OCI-M1 (cell line): Measurements from ENCODE around the gene ADGRV1.

ENCODE experiments used
- DNase-seq: peaks from one replicate; lab custom pipeline; 2025; lab: John Stamatoyannopoulos, UW

Gene ADGRV1

DNA sequence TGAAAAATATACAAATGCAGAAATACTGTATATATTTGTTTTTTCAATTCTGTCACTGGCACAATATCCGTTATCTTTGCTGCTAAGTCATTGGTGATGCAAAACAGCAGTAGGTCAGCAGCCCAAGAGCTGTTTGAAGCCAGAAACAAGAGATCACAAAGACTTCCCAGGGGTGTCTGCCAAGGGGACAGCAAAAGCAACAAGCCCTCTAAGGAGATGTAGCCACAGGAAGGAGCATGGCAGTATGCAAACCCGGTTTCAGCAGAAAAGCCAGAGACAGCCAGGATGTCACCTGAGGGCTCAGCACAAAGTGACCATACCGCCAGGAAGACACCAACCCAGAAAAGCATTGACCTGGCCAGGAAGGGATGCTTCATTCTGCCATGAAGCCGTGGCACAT is 583.0 kb downstream of the ADGRV1 start:
- DNase-seq, result no peak

DNA sequence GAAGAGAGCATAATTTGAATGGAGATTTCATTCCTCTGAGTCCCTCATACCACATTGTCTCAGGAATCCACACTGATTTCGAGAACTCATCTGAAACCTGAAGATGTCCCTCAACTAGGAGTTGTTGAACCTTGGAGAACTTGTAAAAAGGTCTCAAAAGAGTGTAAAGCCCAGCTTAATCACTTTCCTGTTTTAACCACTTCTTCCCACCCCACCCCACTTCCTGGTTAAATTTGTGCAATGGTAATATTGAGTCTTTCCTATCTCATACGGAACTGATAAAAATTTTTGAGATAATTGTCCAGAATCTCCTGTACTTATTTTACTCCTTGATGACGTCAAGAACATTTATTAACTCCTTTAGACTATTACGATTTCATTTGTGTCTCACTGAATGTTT is 583.8 kb downstream of the ADGRV1 start:
- no peak for DNase-seq

DNA sequence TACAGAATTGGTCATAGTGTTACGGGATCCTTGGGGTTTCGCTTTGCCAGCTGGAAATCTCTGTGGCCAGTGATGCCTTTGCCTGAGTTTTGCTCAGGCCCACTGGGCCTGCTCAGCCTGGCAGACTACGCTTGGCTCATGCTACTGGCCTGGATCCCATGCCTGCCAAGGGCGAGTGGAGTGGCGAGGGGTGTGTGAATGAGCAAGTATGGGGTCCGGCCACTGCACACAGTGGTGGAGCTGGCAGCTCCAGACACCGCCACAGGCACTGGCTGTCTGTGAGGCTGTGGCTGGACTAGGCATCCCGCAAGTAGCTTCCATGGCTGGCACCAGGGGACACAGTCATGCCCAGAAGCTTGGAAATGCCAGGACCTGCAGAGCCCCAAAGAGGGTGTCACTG is 584.2 kb downstream of the ADGRV1 start:
- DNase-seq, result no peak

DNA sequence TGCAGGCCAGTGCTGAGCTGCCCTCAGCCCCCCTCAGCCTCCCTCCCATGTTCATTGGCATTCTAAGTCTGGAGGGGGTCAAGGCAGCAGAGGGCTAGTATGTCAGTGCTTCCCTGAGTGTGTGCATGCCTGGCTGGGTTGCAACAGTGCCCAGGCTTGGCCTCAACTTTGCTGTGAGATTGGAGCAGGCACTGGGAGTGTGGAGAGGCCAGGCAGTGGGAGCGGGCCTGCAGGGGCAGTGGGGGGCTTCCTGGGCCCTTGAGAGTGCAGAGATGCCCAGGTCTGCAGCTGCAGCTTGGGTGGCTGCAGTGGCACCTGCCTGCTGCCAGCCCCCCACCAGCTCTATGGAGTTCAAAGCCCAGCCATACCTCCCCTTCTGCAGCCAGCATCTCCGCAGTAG is 585.2 kb downstream of the ADGRV1 start:
- no peak for DNase-seq

DNA sequence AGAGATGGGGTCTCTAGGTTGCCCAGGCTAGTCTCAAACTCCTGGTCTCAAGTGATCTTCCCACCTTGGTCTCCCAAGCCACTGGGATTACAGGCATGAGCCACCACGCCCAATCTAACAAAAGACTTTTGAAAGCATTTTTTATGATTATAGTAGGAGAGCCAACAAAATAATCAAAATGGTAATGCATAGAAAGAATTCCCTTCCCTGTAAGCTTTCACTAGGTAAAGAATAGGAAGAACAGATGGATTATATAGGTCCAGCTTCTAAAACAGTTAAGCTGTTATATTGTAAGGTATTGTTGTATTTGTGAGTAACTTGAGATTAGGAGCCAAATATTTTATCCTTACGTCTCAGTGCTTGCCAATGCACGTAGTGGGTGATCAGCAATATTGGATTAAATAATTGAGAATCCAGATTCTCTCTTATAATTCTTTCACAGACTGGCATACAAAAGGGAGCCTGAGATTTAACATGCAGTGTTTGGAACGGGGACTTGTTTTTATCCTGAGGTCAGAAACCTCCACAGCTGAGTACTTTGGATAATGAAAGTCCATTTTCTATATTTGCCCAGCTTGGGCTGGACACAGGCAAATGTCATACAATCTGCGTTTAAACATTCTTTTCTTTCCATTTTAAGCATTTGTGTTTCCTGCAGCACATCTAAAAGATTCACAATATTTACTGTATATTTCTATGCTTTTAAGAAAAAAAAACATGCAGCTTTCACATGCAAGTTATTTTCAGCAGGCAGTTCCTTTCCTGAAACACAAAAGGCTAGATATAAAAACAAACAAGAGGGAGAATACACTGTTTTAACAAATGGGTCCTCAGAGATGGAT is 586.1 kb downstream of the ADGRV1 start:
- no peak for DNase-seq

DNA sequence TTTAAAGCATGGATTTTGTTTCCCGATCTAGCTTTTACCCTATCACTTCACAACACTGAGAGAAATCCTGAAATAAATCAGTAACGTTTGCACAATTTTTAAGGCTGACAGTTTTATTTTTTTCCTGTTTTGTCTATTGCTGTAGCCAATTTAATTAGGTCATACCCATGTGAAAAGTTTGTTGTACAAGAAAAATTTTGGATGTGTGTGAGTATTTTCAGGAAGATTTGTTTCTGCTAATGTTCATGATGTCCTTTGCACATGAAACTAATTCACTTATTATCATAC is 586.7 kb downstream of the ADGRV1 start:
- no peak for DNase-seq

DNA sequence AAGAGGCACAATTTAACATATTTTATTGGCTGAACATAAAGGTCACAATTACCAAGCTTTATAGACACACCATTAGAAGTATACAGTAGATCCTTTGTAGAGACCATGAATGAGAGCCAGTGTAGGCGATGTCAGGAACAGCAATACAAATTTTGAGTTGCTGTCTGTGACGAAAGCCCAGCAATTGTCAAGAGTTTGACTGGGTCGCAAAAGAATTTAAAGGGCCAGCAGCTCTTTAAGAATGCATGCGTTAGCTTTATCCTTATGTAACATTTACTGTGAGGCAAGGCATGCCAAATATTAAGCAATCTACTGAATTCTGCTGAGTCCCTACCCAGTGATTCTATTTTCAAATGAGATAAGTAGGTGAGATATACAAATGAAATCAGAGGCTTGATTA is 587.6 kb downstream of the ADGRV1 start:
- DNase-seq, result no peak

DNA sequence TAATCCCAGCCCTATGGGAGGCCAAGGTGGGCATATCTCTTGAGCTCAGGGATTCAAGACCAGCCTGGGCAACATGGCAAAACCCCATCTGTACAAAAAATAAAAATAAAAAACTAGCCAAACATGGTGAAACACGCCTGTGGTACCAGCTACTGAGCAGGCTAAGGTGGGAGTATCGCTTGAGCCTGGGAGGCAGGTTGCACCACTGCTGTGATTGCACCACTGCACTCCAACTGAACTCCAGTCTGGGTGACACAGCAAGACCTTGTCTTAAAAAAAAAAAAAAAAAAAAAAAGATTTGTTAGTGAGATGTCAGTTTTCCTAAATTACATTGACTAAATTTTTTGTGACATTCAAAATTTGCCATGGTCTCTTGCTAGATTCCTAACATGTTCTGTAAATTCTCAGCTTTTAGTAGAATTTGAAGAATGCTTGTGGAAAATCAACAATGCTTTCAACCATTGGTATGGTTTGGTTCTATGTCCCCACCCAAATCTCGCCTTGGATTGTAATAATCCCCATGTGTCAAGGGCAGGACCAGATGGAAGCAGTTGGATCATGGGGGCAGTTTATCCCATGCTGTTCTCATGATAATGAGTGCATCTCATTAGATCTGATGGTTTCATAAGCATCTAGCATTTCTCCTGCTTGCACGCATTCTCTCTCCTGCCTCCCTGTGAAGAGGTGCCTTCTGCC is 588.5 kb downstream of the ADGRV1 start:
- DNase-seq, result no peak

DNA sequence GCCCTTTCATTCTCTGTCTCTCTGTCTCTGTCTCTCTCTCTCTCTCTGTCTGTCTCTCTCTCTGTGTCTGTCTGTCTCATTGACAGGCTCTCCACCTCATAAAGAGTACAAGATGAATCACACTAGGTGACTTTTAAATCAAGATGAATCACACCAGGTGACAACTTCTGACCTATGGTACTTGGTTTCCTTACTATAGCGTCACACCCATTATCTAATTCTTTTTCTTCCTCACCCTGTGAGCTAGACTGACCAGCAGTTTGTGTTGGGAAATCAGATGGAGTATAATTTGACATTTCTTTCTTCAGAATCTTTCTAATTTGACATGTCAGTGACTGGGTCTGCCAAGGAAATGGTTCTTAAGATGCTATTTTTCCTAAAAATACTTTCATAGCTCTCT is 591.6 kb downstream of the ADGRV1 start:
- no peak for DNase-seq

DNA sequence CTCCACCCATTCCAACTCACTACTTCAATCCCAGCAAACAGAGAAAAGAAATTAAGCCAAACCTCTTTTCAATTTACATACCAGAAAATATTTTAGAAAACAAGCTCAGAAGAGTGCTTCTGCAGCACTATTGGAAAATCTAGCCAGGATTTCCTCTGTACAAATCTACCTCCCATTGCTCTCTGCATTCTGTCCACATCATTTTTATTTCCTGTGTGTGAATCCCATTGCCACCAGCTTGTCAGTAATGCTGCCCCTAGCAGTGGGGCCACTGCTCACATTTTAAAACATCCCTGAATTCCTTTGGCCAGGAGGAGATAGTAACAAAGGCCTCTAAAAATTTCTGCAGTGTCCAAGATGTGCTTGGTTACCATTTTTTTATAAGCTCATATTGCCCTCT is 592.0 kb downstream of the ADGRV1 start:
- no peak for DNase-seq

DNA sequence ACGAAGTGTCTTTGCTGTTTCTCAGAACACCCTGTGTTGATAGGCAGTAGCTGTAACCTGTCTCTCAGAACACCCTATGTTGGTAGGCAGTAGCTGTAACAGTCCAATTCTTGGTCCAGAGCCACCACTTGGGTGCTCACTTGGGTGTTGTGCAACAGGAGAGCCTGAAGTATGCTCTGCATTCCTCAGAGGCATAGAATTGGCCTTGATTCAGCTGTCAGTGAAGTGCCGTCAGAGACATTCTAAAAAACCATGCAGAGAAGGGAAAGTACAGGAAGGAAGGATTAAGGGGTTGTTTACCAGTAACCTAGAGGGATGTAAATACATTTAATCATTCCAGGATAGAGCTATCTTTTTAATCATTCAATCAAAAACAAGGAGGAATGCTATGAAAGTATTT is 593.4 kb downstream of the ADGRV1 start:
- DNase-seq, result no peak

DNA sequence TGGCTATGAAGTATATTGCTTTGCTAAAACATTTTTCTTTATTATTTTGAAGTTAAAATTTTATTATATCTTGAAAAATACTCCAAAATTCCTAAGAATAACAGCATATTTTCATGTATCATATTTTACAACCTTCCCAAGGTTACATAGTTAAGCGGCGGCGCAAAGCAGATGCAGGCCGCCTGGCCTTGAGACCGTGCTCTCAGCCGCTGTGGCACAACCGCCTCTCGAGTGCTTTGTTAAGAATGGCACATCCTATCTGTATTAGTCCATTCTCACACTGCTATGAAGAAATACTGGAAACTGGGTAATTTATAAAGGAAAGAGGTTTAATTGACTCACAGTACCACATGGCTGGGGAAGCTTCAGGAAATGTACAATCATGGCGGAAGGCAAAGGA is 595.7 kb downstream of the ADGRV1 start:
- no peak for DNase-seq

DNA sequence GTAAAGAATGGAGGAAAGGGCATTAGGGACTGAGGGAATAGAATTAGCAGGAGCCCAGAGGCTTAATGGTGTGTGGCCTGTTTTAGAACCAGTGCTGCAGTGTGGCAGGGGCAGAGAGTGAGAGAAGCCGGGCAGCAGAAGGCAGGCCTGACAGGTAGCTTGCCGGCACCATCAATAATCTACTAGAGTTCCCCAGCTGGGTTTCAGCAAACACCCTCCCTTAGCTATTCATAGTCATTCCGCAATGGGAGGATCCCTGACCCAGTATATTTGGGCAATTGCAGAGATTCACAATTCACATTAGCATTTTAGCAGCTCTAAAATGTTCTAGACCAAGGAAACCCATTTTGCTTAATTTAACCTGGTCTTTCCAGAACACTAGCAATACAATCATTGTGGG is 596.7 kb downstream of the ADGRV1 start:
- DNase-seq, result no peak

DNA sequence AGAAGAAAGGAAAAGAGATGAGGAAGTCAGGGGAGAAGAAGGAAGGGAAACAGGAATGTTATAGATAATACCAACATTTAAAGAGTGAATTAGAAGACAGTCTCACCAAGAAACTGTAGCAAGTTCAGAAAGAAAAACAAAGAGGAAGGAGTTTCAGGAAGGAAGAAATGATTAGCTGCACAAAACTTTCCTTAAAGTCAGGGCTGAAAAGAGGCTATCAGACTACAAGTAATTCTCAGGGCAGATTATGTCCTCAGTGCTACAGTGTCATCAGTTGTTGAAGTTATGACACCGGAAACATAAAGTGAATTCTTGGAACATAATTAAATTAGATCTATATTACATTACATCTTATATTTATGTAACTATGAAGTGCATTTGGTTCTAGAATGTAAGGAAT is 597.6 kb downstream of the ADGRV1 start:
- no peak for DNase-seq

DNA sequence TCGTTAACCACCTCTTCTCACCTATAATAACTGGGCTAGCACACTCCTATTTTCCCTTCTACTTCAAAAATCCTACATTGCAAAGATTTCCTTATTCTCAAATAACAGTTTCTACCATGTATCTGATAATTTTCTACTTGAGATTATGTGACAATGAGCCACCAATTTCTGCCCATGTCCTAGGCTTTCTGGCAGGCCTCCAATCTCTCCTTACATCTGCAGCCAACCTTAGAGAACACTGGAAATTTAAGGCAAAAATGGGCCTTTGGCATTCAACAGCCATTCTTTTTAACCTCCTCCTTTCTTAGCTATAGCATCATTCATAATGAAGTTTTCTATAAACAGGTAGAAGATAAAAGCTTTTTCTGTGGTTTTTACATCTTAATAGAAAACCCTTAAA is 599.4 kb downstream of the ADGRV1 start:
- no peak for DNase-seq

DNA sequence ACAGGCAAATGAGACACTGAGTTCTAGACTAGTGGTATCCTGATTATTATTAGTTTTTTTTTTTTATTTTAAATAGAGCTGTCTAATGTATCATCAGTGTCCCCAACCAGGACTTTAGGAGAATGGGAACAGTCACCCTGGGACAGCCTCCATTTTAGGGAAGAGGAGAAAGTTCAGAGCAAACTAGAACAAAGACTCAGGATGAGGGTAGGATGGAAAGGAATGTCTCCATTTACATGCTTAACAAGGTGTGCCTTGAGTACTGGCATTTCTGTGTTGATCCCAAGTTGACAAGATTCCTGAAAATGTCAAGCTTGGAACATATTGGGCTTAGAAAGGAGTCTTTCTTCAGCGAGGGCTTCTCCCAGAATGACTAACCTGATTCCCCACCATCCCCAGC is 601.0 kb downstream of the ADGRV1 start:
- no peak for DNase-seq

DNA sequence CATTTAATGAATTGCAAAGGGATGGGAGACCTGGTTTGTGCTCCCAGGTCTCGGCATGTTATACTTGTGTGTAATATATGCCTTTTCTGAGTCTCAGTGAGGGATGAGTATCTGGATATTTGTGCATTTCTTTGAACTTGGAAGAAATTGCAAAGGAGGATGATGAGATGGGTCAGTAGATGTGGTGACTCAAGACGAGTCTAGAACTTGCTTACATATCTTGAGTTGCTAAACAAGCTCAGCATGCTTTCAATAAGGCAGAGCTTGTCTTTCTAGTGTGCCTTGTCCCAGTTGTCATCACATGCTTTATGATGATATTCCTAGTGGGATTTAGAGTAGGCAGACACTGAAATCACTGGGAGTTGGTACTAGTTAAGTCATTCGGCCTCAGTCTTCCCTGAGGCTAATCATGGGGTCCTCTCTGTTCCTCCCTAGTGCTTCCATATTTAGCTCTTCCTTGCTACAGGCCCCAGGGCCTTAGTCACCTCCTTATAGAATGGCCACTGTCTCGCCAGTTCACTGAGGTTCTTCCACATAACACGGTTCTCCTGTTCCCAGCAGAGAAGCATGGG is 602.2 kb downstream of the ADGRV1 start:
- no peak for DNase-seq

DNA sequence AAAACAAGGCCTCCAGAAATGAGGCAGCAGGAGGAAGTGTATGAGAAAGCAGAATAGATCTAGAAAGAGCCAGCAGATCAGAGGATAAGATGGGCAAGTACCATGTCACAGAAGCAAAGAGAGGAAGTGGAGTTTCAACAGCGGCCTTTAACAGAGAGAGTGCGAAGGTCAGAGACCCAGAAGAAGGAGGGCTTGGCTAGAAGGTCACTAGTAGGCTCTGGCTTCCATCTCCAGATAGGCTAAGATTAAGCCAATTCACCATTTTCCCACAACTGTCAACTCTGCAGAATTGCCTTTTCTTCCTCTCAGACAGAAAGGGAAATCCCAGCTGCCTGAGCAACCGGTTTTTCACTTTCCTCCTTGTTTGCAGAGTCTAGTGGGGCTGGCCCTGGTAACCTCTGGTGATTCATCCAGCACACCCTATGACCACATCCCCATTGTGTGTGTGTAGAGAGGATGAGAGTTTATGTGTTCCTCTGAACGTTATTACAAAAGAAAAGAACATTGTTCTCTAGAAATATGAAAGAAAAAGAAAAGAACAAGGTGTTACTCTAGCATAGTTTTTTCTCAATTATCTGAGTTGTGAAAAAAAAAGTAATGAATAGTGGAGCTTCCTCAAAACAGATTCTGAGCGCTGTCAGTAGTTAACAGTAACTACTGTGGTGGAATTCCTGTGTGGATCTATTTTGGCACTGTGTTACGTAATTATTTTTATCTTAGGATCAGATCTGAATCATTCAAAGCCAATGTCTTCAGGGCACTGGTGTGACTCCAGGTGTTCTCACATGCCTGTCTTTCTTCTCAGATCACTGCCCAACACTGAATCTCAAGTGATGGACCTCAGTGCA is 604.2 kb downstream of the ADGRV1 start:
- DNase-seq, result peak; percentile 83

DNA sequence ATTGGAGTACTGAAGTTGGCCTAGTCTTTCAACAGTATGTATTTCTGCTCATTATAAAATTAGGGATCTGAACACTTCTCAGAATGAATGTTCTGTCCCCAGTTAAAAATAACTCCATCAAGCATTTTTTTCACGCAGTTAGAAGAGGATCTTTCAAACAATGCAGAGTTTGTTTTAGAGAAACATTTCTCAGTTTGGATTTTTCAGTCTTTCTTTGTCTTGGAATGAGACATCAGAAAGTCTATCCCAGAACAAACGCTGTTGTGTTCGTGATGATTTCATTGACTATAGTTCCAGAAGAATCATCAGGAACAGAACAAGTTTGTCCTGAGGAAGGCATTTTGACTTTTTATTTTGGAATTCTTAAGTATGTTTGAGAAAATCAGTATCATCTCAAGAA is 605.8 kb downstream of the ADGRV1 start:
- DNase-seq, result no peak

DNA sequence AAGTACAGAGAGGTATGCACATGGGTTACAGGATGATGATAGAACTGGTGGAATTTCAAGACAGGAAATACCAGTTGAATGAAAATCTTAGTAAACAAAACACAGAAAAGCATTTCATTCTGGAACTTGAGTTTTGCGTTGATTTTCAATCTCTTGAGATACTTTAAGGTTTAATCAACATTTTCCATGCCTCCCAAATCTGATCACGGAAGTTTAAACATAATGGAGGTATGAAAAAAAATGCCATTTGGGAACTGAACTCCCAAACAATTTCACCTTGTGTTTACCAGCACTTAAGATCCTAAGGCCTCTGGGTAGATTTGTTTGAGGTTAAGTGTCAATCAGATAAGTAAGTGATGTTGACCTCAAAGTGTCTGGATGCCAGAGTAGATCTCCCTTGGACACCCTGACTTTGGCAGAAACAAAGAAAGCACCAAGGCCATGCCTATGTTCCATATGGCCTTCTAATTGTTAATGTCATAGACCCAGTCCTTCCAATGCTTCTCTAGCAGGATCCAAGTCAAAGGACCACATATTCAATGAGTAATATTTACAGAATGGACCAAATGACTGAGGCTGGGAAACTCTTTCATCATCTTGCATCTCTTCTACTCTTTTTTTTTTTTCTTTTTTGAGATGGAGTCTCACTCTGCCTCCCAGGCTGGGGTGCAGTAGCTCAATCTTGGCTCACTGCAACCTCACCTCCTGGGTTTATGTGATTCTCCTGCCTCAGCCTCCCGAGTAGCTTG is 607.6 kb downstream of the ADGRV1 start:
- no peak for DNase-seq

DNA sequence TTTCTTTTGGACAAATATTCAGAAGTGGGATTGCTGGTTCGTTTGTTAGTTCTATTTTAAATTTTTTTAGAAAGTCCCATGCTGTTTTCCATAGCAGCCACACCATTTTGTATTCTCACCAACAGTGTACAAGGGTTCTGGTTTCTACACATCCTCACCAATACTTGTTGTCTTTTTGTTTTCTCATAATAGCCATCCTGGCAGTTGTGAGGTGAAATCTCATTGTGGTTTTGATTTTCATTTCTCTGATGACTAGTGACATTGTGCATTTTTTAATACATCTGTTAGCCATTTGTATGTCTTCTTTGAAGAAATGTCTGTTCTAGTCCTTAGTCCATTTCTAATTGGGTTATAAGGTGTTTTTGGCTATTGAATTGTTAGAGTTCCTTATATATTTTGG is 610.3 kb downstream of the ADGRV1 start:
- no peak for DNase-seq

DNA sequence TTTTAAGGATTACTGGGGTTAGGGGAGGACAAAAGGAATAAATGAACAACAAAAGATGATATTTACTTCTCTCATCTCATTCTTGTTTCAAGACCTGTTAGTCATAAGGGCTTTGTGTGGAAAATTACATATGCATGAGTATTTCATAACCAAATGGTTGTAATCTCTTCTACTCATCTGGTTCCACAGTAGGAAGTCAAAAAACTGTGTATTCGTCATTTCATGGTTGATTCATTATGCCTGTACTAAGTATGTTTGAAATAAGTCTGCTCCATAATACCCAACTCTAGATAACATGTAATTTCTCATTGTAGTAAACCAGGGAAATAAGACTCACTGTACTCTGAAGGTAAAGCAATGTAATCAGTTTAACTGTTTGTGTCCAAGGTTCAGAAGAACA is 611.7 kb downstream of the ADGRV1 start:
- peak; percentile 66 for DNase-seq
